ENCODE results near the gene MYLIP. TPM values are rescaled to one million over a fixed set of nuclear protein-coding genes. Genes with fewer than 3 reads are reported as not detected.

The MYLIP gene
- polyA plus RNA-seq, 1 donor from 2014 or later, result 117 TPM

- H3K9me3 Mint-ChIP-seq, result peaks cover 0 to 10% (median 8%) of the 10 kb centered on the region in 3 donors
- H3K36me3 Mint-ChIP-seq, result no peaks in the 10 kb centered on the region
- H3K27ac Mint-ChIP-seq, result peak overlapping the region in 1 of 3 donors; percentile 6
- no peak overlapping the region for H3K4me3 Mint-ChIP-seq
- peaks cover 0 to 1% (median 0%) of the 10 kb centered on the region in 3 donors for H3K4me1 Mint-ChIP-seq
- no peaks in the 10 kb centered on the region for H3K27me3 Mint-ChIP-seq
These were observed 31.3 kb upstream of the MYLIP start for GRCh38 chr6:16097382-16098171.

GRCh38 chr6:16098211-16098610 is 30.7 kb upstream of the MYLIP start:
- no peaks in the 10 kb centered on the region for H3K27me3 Mint-ChIP-seq
- H3K4me3 Mint-ChIP-seq, result no peak overlapping the region
- H3K4me1 Mint-ChIP-seq, result peaks cover 0 to 1% (median 0%) of the 10 kb centered on the region in 3 donors
- H3K36me3 Mint-ChIP-seq, result no peaks in the 10 kb centered on the region
- peaks cover 0 to 10% (median 8%) of the 10 kb centered on the region in 3 donors for H3K9me3 Mint-ChIP-seq
- no peak overlapping the region for H3K27ac Mint-ChIP-seq

GRCh38 chr6:16102208-16102607 is 26.7 kb upstream of the MYLIP start:
- Mint-ChIP-seq H3K27ac (no peak overlapping the region), H3K4me1 (no peaks in the 10 kb centered on the region), H3K4me3 (no peak overlapping the region), H3K9me3 (peaks cover 0 to 10% (median 8%) of the 10 kb centered on the region in 3 donors), H3K36me3 (no peaks in the 10 kb centered on the region), H3K27me3 (peaks cover 4% of the 10 kb centered on the region)

- Mint-ChIP-seq H3K27me3 (peaks cover 4% of the 10 kb centered on the region), H3K4me3 (no peak overlapping the region), H3K9me3 (peaks cover 0 to 10% (median 6%) of the 10 kb centered on the region in 3 donors), H3K27ac (no peak overlapping the region), H3K4me1 (no peaks in the 10 kb centered on the region), H3K36me3 (no peaks in the 10 kb centered on the region)
These were observed 25.2 kb upstream of the MYLIP start for GRCh38 chr6:16103722-16104121.

- Mint-ChIP-seq H3K4me1 (no peaks in the 10 kb centered on the region), H3K27me3 (peaks cover 4% of the 10 kb centered on the region), H3K9me3 (peaks cover 0 to 10% (median 6%) of the 10 kb centered on the region in 3 donors), H3K36me3 (no peaks in the 10 kb centered on the region), H3K27ac (no peak overlapping the region), H3K4me3 (no peak overlapping the region)
These were observed 24.1 kb upstream of the MYLIP start for GRCh38 chr6:16104624-16105433.

GRCh38 chr6:16105854-16106253 is 23.0 kb upstream of the MYLIP start:
- Mint-ChIP-seq H3K27me3 (peaks cover 5% of the 10 kb centered on the region), H3K9me3 (peaks cover 0 to 4% (median 0%) of the 10 kb centered on the region in 3 donors), H3K36me3 (no peaks in the 10 kb centered on the region), H3K4me1 (no peaks in the 10 kb centered on the region), H3K27ac (no peak overlapping the region), H3K4me3 (no peak overlapping the region)

GRCh38 chr6:16106991-16107787 is 21.7 kb upstream of the MYLIP start:
- Mint-ChIP-seq H3K4me1 (no peaks in the 10 kb centered on the region), H3K27me3 (peaks cover 5% of the 10 kb centered on the region), H3K36me3 (no peaks in the 10 kb centered on the region), H3K4me3 (no peak overlapping the region), H3K27ac (no peak overlapping the region), H3K9me3 (peaks cover 0 to 1% (median 0%) of the 10 kb centered on the region in 3 donors)

- no peak overlapping the region for H3K4me3 Mint-ChIP-seq
- H3K4me1 Mint-ChIP-seq, result no peaks in the 10 kb centered on the region
These were observed 20.5 kb upstream of the MYLIP start for GRCh38 chr6:16108419-16108818.

GRCh38 chr6:16108921-16109658 is 19.8 kb upstream of the MYLIP start:
- no peaks in the 10 kb centered on the region for H3K4me1 Mint-ChIP-seq
- peaks cover 9% of the 10 kb centered on the region for H3K27me3 Mint-ChIP-seq
- H3K4me3 Mint-ChIP-seq, result no peak overlapping the region

More at GRCh38 chr6:16108419-16108818, 20.5 kb upstream of the MYLIP start:
- peaks cover 0 to 1% (median 0%) of the 10 kb centered on the region in 3 donors for H3K9me3 Mint-ChIP-seq
- peaks cover 5% of the 10 kb centered on the region for H3K27me3 Mint-ChIP-seq
- H3K36me3 Mint-ChIP-seq, result no peaks in the 10 kb centered on the region
- H3K27ac Mint-ChIP-seq, result no peak overlapping the region

GRCh38 chr6:16109659-16110305 is 19.1 kb upstream of the MYLIP start:
- H3K27me3 Mint-ChIP-seq, result peaks cover 6% of the 10 kb centered on the region
- no peaks in the 10 kb centered on the region for H3K36me3 Mint-ChIP-seq
- H3K4me3 Mint-ChIP-seq, result no peak overlapping the region
- H3K27ac Mint-ChIP-seq, result no peak overlapping the region
- no peaks in the 10 kb centered on the region for H3K4me1 Mint-ChIP-seq
- H3K9me3 Mint-ChIP-seq, result peaks cover 0 to 1% (median 0%) of the 10 kb centered on the region in 3 donors

More at GRCh38 chr6:16108921-16109658, 19.8 kb upstream of the MYLIP start:
- Mint-ChIP-seq H3K9me3 (peaks cover 0 to 1% (median 0%) of the 10 kb centered on the region in 3 donors), H3K27ac (no peak overlapping the region), H3K36me3 (no peaks in the 10 kb centered on the region)

GRCh38 chr6:16118825-16119224 is 10.1 kb upstream of the MYLIP start:
- H3K27me3 Mint-ChIP-seq, result peaks cover 10% of the 10 kb centered on the region
- H3K27ac Mint-ChIP-seq, result no peak overlapping the region
- H3K36me3 Mint-ChIP-seq, result no peaks in the 10 kb centered on the region

GRCh38 chr6:16121339-16121738 is 7.5 kb upstream of the MYLIP start:
- H3K27me3 Mint-ChIP-seq, result peaks cover 6% of the 10 kb centered on the region
- peaks cover 0 to 2% (median 0%) of the 10 kb centered on the region in 3 donors for H3K4me1 Mint-ChIP-seq
- no peaks in the 10 kb centered on the region for H3K36me3 Mint-ChIP-seq
- H3K4me3 Mint-ChIP-seq, result no peak overlapping the region
- no peaks in the 10 kb centered on the region for H3K9me3 Mint-ChIP-seq
- H3K27ac Mint-ChIP-seq, result no peak overlapping the region

More at GRCh38 chr6:16118825-16119224, 10.1 kb upstream of the MYLIP start:
- no peaks in the 10 kb centered on the region for H3K9me3 Mint-ChIP-seq
- H3K4me1 Mint-ChIP-seq, result no peaks in the 10 kb centered on the region
- H3K4me3 Mint-ChIP-seq, result no peak overlapping the region

- Mint-ChIP-seq H3K27ac (no peak overlapping the region), H3K4me1 (peaks cover 0 to 6% (median 2%) of the 10 kb centered on the region in 3 donors), H3K27me3 (peaks cover 6% of the 10 kb centered on the region), H3K36me3 (no peaks in the 10 kb centered on the region), H3K4me3 (no peak overlapping the region), H3K9me3 (no peaks in the 10 kb centered on the region)
These were observed 6.7 kb upstream of the MYLIP start for GRCh38 chr6:16122197-16122596.

Data from IgD-negative memory B cell (primary cell).